H9 (cell line): ENCODE results near the gene TRMT44. TPM values are rescaled to one million over a fixed set of nuclear protein-coding genes. Genes with fewer than 3 reads are reported as not detected.

Experiments
- DNase-seq: peaks from one replicate; pipeline ENCODE4 v3.0.0-alpha.2; 2017
- H2AFZ ChIP-seq: one replicate; pipeline ENCODE4 v1.6.1; 2013; ENCODE audit warnings: mild to moderate bottlenecking, low read length, control low read depth, moderate library complexity
- H2AK5ac ChIP-seq: 2 replicates; pipeline ENCODE4 v1.6.1; 2013; ENCODE audit warnings: low read length, control low read depth, mixed read lengths; ENCODE audit not compliant: insufficient read length
- H2BK120ac ChIP-seq: one replicate; pipeline ENCODE4 v1.6.1; 2013; ENCODE audit warnings: low read depth, mild to moderate bottlenecking, low read length, control low read depth, inconsistent platforms; ENCODE audit not compliant: poor library complexity, severe bottlenecking
- H2BK12ac ChIP-seq: 2 replicates; pipeline ENCODE4 v1.6.1; 2013; ENCODE audit warnings: low read length, control low read depth, mixed read lengths, low read depth; ENCODE audit not compliant: insufficient read length
- H2BK15ac ChIP-seq: 2 replicates; pipeline ENCODE4 v1.6.1; 2013; ENCODE audit warnings: low read depth, low read length, control low read depth
- H2BK20ac ChIP-seq: one replicate; pipeline ENCODE4 v1.6.1; 2013; ENCODE audit warnings: low read depth, mild to moderate bottlenecking, low read length, control low read depth, inconsistent platforms; ENCODE audit not compliant: poor library complexity, severe bottlenecking
- H2BK5ac ChIP-seq: 2 replicates; pipeline ENCODE4 v1.6.1; 2013; ENCODE audit warnings: low read length, control low read depth, mixed read lengths; ENCODE audit not compliant: insufficient read length
- H3K14ac ChIP-seq: 2 replicates; pipeline ENCODE4 v1.6.1; 2013; ENCODE audit warnings: low read length, control low read depth; ENCODE audit not compliant: insufficient read depth
- H3K18ac ChIP-seq: 2 replicates; pipeline ENCODE4 v1.6.1; 2013; ENCODE audit warnings: low read depth, mild to moderate bottlenecking, mixed read lengths, low read length, control low read depth; ENCODE audit not compliant: insufficient read length
- H3K23ac ChIP-seq: 2 replicates; pipeline ENCODE4 v1.6.1; 2013; ENCODE audit warnings: low read length, control low read depth, mixed read lengths, low read depth; ENCODE audit not compliant: insufficient read length
- H3K23me2 ChIP-seq: 2 replicates; pipeline ENCODE4 v1.6.1; 2013; ENCODE audit warnings: low read depth, mild to moderate bottlenecking, mixed read lengths, low read length, control low read depth; ENCODE audit not compliant: insufficient read length, poor library complexity, severe bottlenecking
- H3K27ac ChIP-seq: 2 replicates; pipeline ENCODE4 v1.5.1; 2013; ENCODE audit warnings: low read length, control low read depth, mixed read lengths, low read depth; ENCODE audit not compliant: insufficient read length
- H3K27me3 ChIP-seq: 2 replicates; pipeline ENCODE4 v1.6.1; 2013; ENCODE audit warnings: low read length, control low read depth, inconsistent platforms; ENCODE audit not compliant: insufficient read depth
- H3K4ac ChIP-seq: 2 replicates; pipeline ENCODE4 v1.6.1; 2013; ENCODE audit warnings: low read depth, mild to moderate bottlenecking, control low read depth, inconsistent platforms, low read length, moderate library complexity
- H3K4me1 ChIP-seq: 2 replicates; pipeline ENCODE4 v1.6.1; 2013; ENCODE audit warnings: low read length, control low read depth, inconsistent platforms; ENCODE audit not compliant: insufficient read depth
- H3K4me2 ChIP-seq: 2 replicates; pipeline ENCODE4 v1.6.1; 2013; ENCODE audit warnings: low read length, control low read depth, mixed read lengths; ENCODE audit not compliant: insufficient read length, insufficient read depth
- H3K56ac ChIP-seq: 2 replicates; pipeline ENCODE4 v1.6.1; 2013; ENCODE audit warnings: low read depth, mild to moderate bottlenecking, mixed read lengths, low read length, control low read depth; ENCODE audit not compliant: insufficient read length
- H3K79me1 ChIP-seq: 2 replicates; pipeline ENCODE4 v1.6.1; 2013; ENCODE audit warnings: low read depth, mild to moderate bottlenecking, moderate library complexity, low read length, control low read depth, inconsistent platforms; ENCODE audit not compliant: insufficient read depth, poor library complexity, severe bottlenecking
- H3K79me2 ChIP-seq: 2 replicates; pipeline ENCODE4 v1.6.1; 2013; ENCODE audit warnings: low read length, control low read depth, inconsistent platforms; ENCODE audit not compliant: insufficient read depth
- H3K9ac ChIP-seq: 2 replicates; pipeline ENCODE4 v1.6.1; 2013; ENCODE audit warnings: low read length, control low read depth, mixed read lengths; ENCODE audit not compliant: insufficient read length; ENCODE audit errors: extremely low read depth
- H3K9me3 ChIP-seq: one replicate; pipeline ENCODE4 v1.6.1; 2013; ENCODE audit warnings: low read depth, low read length, inconsistent platforms; ENCODE audit not compliant: control insufficient read depth
- H3T11ph ChIP-seq: one replicate; pipeline ENCODE4 v1.6.1; 2013; ENCODE audit warnings: mild to moderate bottlenecking, low read length, control low read depth, inconsistent platforms
- H4K20me1 ChIP-seq: one replicate; pipeline ENCODE4 v1.6.1; 2013; ENCODE audit not compliant: control insufficient read depth, insufficient read length, insufficient read depth
- H4K5ac ChIP-seq: 2 replicates; pipeline ENCODE4 v1.6.1; 2013; ENCODE audit warnings: low read depth, mild to moderate bottlenecking, mixed read lengths, low read length, control low read depth; ENCODE audit not compliant: insufficient read length
- H4K8ac ChIP-seq: replicated peaks from 2 replicates; pipeline ENCODE4 v1.6.1; 2013; ENCODE audit warnings: low read length, control low read depth, mixed read lengths, low read depth; ENCODE audit not compliant: insufficient read length
- H4K91ac ChIP-seq: 2 replicates; pipeline ENCODE4 v1.6.1; 2013; ENCODE audit warnings: low read depth, mild to moderate bottlenecking, moderate library complexity, mixed read lengths, low read length, control low read depth; ENCODE audit not compliant: insufficient read length
- H3K27ac Mint-ChIP-seq, 3 experiments: 2 replicates in 2 of 3; 3 replicates in 1 of 3; pipeline ENCODE4 v1.8.0; 2020 to 2021; ENCODE audit warnings: mixed read lengths in 3 of 3, mild to moderate bottlenecking in 1 of 3, moderate library complexity in 1 of 3
- H3K27me3 Mint-ChIP-seq: 2 replicates; pipeline ENCODE4 v1.8.0; 2021; ENCODE audit warnings: low read depth, mild to moderate bottlenecking, moderate library complexity, mixed read lengths
- H3K36me3 Mint-ChIP-seq, 3 experiments: 2 replicates in 2 of 3; 3 replicates in 1 of 3; pipeline ENCODE4 v1.8.0; 2020 to 2021; ENCODE audit warnings: low read depth in 3 of 3, mixed read lengths in 3 of 3; ENCODE audit not compliant: insufficient read depth in 1 of 3
- H3K4me1 Mint-ChIP-seq, 2 experiments: 2 replicates each; pipeline ENCODE4 v1.8.0; 2020; ENCODE audit warnings: mixed read lengths in 2 of 2
- H3K4me3 Mint-ChIP-seq, 2 experiments: 2 replicates in 1 of 2; 3 replicates in 1 of 2; pipeline ENCODE4 v1.8.0; 2020 to 2021; ENCODE audit warnings: mild to moderate bottlenecking in 2 of 2, mixed read lengths in 2 of 2, moderate library complexity in 1 of 2
- H3K9me3 Mint-ChIP-seq, 2 experiments: 2 replicates in 1 of 2; 3 replicates in 1 of 2; pipeline ENCODE4 v1.8.0; 2020; ENCODE audit warnings: mild to moderate bottlenecking in 2 of 2, mixed read lengths in 2 of 2, moderate library complexity in 1 of 2
- CTCF ChIP-seq: fragments of 200-600 bp; sonication (generic); conservative IDR thresholded peaks from 3 replicates; pipeline ENCODE4 v1.8.0; 2021; ENCODE audit warnings: antibody characterized with exemption, mild to moderate bottlenecking
- WGBS: extraction: QIAGEN DNeasy Blood & Tissue Kit; methylation state at CpG from one replicate; pipeline ENCODE4 v1.1.7; 2013; ENCODE audit warnings: missing lambda C conversion rate, low lambda C conversion rate, mixed read lengths; ENCODE audit not compliant: insufficient read length; ENCODE audit errors: extremely low coverage; 5-methylcytosine and 5-hydroxymethylcytosine counted together
- total RNA-seq: library from RNA; stranded (reverse); gene quantifications from 2 replicates; pipeline ENCODE4 v1.2.1, GENCODE V29; 2021

The TRMT44 gene
- total RNA-seq, 1 experiment from 2014 or later, result 22.8 TPM

GRCh38 chr4:8394061-8394519, 46.5 kb upstream of the TRMT44 start:
- Mint-ChIP-seq H3K4me1 (peaks cover 23 to 28% of the 10 kb centered on the region in 2 experiments), H3K4me3 (no peak overlapping the region), H3K9me3 (no peaks in the 10 kb centered on the region), H3K27ac (no peak overlapping the region; a peak in 1 of 7 replicates), H3K27me3 (no peaks in the 10 kb centered on the region), H3K36me3 (peaks cover 0 to 9% (median 4%) of the 10 kb centered on the region in 3 experiments; a peak in 4 of 7 replicates)
- H2BK120ac ChIP-seq, result no peak overlapping the region
- no peaks in the 10 kb centered on the region for H3K27me3 ChIP-seq
- H3K56ac ChIP-seq, result no peak overlapping the region
- no peak overlapping the region for H4K91ac ChIP-seq
- no peak overlapping the region for H3K18ac ChIP-seq
- H3K14ac ChIP-seq, result no peak overlapping the region
- no peak overlapping the region for H2BK20ac ChIP-seq
- peaks cover 3% of the 10 kb centered on the region; the same call in 1 of the 2 replicates for H3K4me1 ChIP-seq
- no peak overlapping the region for H3K9ac ChIP-seq
- H3T11ph ChIP-seq, result no peak overlapping the region
- no peak overlapping the region for H2AK5ac ChIP-seq
- H2BK5ac ChIP-seq, result no peak overlapping the region
- TF ChIP-seq CTCF, result no peak
- DNase-seq, result no peak
- no peak overlapping the region for H4K8ac ChIP-seq
- no peak overlapping the region for H3K4ac ChIP-seq
- no peak overlapping the region for H2BK15ac ChIP-seq
- H3K23me2 ChIP-seq, result no peaks in the 10 kb centered on the region
- no peak overlapping the region for H4K5ac ChIP-seq
- H4K20me1 ChIP-seq, result no peaks in the 10 kb centered on the region
- H2BK12ac ChIP-seq, result no peak overlapping the region
- H3K79me2 ChIP-seq, result no peaks in the 10 kb centered on the region
- no peak overlapping the region for H3K4me2 ChIP-seq
- no peaks in the 10 kb centered on the region for H3K9me3 ChIP-seq
- H2AFZ ChIP-seq, result no peak overlapping the region
- H3K27ac ChIP-seq, result no peak overlapping the region
- no peak overlapping the region for H3K23ac ChIP-seq
- H3K79me1 ChIP-seq, result no peaks in the 10 kb centered on the region
- no CpG with 5 or more reads among the region's 19 CpGs for WGBS
